ENCODE measurements around the gene PUM2.

PUM2 gene

GRCh38 chr2:20393986-20394385, 43.3 kb upstream of the PUM2 start:
- H3K4me3 ChIP-seq (ENCODE audit: low read depth, low read length), result no peak overlapping the region
- TF ChIP-seq, protein P1, sequence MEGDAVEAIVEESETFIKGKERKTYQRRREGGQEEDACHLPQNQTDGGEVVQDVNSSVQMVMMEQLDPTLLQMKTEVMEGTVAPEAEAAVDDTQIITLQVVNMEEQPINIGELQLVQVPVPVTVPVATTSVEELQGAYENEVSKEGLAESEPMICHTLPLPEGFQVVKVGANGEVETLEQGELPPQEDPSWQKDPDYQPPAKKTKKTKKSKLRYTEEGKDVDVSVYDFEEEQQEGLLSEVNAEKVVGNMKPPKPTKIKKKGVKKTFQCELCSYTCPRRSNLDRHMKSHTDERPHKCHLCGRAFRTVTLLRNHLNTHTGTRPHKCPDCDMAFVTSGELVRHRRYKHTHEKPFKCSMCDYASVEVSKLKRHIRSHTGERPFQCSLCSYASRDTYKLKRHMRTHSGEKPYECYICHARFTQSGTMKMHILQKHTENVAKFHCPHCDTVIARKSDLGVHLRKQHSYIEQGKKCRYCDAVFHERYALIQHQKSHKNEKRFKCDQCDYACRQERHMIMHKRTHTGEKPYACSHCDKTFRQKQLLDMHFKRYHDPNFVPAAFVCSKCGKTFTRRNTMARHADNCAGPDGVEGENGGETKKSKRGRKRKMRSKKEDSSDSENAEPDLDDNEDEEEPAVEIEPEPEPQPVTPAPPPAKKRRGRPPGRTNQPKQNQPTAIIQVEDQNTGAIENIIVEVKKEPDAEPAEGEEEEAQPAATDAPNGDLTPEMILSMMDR (IDR thresholded peaks at IDR 0.05; ENCODE audit: borderline replicate concordance, insufficient read depth, low read depth, low read length), result no peak

- H3K4me3 ChIP-seq (ENCODE audit: low read depth, low read length), result no peak overlapping the region
These were observed 41.5 kb upstream of the PUM2 start for GRCh38 chr2:20391951-20392699.

DNA sequence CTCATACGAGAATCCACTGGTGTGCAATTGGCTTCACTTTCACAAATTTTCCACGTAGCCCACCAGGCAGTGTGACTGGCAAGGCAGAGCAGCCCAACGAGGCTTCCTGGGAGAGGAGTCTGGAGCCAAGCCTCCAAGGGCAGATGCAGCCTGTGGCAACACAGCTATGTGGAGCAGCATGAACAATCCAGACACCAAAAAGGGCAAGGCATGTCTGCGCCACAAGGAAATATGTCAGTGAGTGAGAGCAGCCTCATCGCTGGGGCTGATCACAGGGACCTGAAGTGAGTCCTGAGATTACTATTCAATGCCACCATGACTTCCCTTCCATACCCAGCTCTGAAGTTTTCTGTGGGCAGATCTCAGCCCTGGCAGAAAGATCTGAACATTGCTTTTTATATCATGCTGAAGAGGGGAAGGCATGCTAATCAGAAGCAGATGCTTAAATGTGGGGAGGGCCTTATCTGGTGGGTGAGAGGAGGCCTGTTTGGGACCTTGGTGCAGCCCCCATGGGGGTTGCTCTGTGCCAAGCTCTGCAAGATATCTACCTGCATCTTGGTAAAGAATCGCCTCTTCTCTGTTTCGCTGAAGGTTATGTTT, 40.0 kb upstream of the PUM2 start:
- TF ChIP-seq, protein P1 (IDR thresholded peaks at IDR 0.05; ENCODE audit: borderline replicate concordance, insufficient read depth, low read depth, low read length), result no peak
- H3K4me3 ChIP-seq (ENCODE audit: low read depth, low read length), result no peak overlapping the region

More at GRCh38 chr2:20391951-20392699, 41.5 kb upstream of the PUM2 start:
- TF ChIP-seq, protein P1 (IDR thresholded peaks at IDR 0.05; ENCODE audit: borderline replicate concordance, insufficient read depth, low read depth, low read length), result no peak

GRCh38 chr2:20384953-20385352, 34.3 kb upstream of the PUM2 start:
- TF ChIP-seq, protein P1 (IDR thresholded peaks at IDR 0.05; ENCODE audit: borderline replicate concordance, insufficient read depth, low read depth, low read length), result no peak
- H3K4me3 ChIP-seq (ENCODE audit: low read depth, low read length), result no peak overlapping the region

- H3K4me3 ChIP-seq (ENCODE audit: low read depth, low read length), result no peak overlapping the region
- TF ChIP-seq, protein P1 (IDR thresholded peaks at IDR 0.05; ENCODE audit: borderline replicate concordance, insufficient read depth, low read depth, low read length), result no peak
These were observed 32.5 kb upstream of the PUM2 start for GRCh38 chr2:20382965-20383810.

GRCh38 chr2:20381457-20381856, 30.8 kb upstream of the PUM2 start:
- TF ChIP-seq, protein P1 (IDR thresholded peaks at IDR 0.05; ENCODE audit: borderline replicate concordance, insufficient read depth, low read depth, low read length), result no peak

More at GRCh38 chr2:20381457-20381856, 30.8 kb upstream of the PUM2 start:
- H3K4me3 ChIP-seq (ENCODE audit: low read depth, low read length), result no peak overlapping the region

All from GM12875 (cell line).